LNCaP clone FGC (cell line): ENCODE data around the gene PAPPA.

ENCODE experiments used
- DNase-seq: peaks from one replicate; pipeline ENCODE4 v3.0.0-alpha.2; 2011; ENCODE audit warnings: low read depth
- H3K4me3 ChIP-seq: 2 replicates; pipeline ENCODE4 v1.5.1; 2011; ENCODE audit warnings: mild to moderate bottlenecking, low read depth, low read length, control low read depth
- CTCF ChIP-seq: IDR thresholded peaks from 2 replicates; pipeline ENCODE4 v1.5.1; 2012; ENCODE audit warnings: mild to moderate bottlenecking; ENCODE audit not compliant: control insufficient read depth, insufficient read depth; ENCODE audit errors: extremely low read depth

The PAPPA gene

GRCh38 chr9:116395699-116396037 lies 242.1 kb downstream of the PAPPA start:
- H3K4me3 ChIP-seq, result no peak overlapping the region
- no peak for DNase-seq
- TF ChIP-seq CTCF, result no peak

GRCh38 chr9:116403171-116403570 lies 249.6 kb downstream of the PAPPA start:
- no peak for DNase-seq
- H3K4me3 ChIP-seq, result no peak overlapping the region
- TF ChIP-seq CTCF, result no peak

- H3K4me3 ChIP-seq, result no peak overlapping the region
- no peak for TF ChIP-seq CTCF
- no peak for DNase-seq
Observed at GRCh38 chr9:116404228-116404627, 250.6 kb downstream of the PAPPA start.

GRCh38 chr9:116405321-116405720 lies 251.7 kb downstream of the PAPPA start:
- no peak for TF ChIP-seq CTCF
- no peak overlapping the region for H3K4me3 ChIP-seq
- DNase-seq, result no peak

- no peak for DNase-seq
- H3K4me3 ChIP-seq, result no peak overlapping the region
- TF ChIP-seq CTCF, result no peak
Observed at GRCh38 chr9:116406469-116406868, 252.9 kb downstream of the PAPPA start.

- no peak for DNase-seq
- TF ChIP-seq CTCF, result no peak
- no peak overlapping the region for H3K4me3 ChIP-seq
Observed at GRCh38 chr9:116409129-116409528, 255.5 kb downstream of the PAPPA start.

GRCh38 chr9:116409638-116410037 lies 256.0 kb downstream of the PAPPA start:
- DNase-seq, result no peak
- H3K4me3 ChIP-seq, result no peak overlapping the region
- TF ChIP-seq CTCF, result no peak
